Caco-2 (cell line): Measurements from ENCODE around the gene DLG2. TPM values are rescaled to one million over a fixed set of nuclear protein-coding genes. Genes with fewer than 3 reads are reported as not detected.

Experiments used
- BruUV-seq: library from RNA; stranded (reverse); fragments of 400-500 nt; replicated peaks from 2 replicates; lab custom pipeline; 2021; lab: Mats Ljungman, UMichigan
- CTCF ChIA-PET: fragments of 300-600 bp; sonication (Branson Sonifier 250); formaldehyde crosslinking; loops from one replicate; lab custom pipeline; 2022; ENCODE audit warnings: antibody characterized with exemption; lab: Charles Lee
- POLR2A ChIA-PET: fragments of 300-600 bp; sonication (Branson Sonifier 250); formaldehyde crosslinking; loops from one replicate; lab custom pipeline; 2022; ENCODE audit warnings: antibody characterized with exemption; lab: Charles Lee
- DNase-seq, 2 experiments: peaks; one replicate each; pipeline versions ENCODE4 v3.0.0 to v3.0.0-alpha.2; 2020 to 2022
- H3K27me3 ChIP-seq: replicated peaks from 2 replicates; pipeline ENCODE4 v1.6.0; 2011; ENCODE audit warnings: low read length; ENCODE audit not compliant: control insufficient read depth, insufficient read depth
- H3K36me3 ChIP-seq: 2 replicates; pipeline ENCODE4 v1.5.1; 2011; ENCODE audit warnings: low read length; ENCODE audit not compliant: control insufficient read depth, insufficient read depth
- H3K4me1 ChIP-seq: fragments of 250-450 bp; sonication (Bioruptor Pico); 2 replicates; pipeline ENCODE4 v1.5.1; 2020; ENCODE audit warnings: mild to moderate bottlenecking
- H3K4me3 ChIP-seq: 2 replicates; pipeline ENCODE4 v1.5.1; 2011; ENCODE audit warnings: low read depth, mild to moderate bottlenecking, control low read depth, low read length
- H3K9me3 ChIP-seq: fragments of 250-450 bp; sonication (Bioruptor Pico); 2 replicates; pipeline ENCODE4 v1.5.1; 2020; ENCODE audit warnings: mild to moderate bottlenecking, moderate library complexity
- H3K27ac Mint-ChIP-seq: one replicate; pipeline ENCODE4 v1.8.0; 2022; ENCODE audit warnings: mixed read lengths; ENCODE audit not compliant: unreplicated experiment
- H3K27me3 Mint-ChIP-seq: one replicate; pipeline ENCODE4 v1.8.0; 2022; ENCODE audit warnings: mixed read lengths; ENCODE audit not compliant: insufficient read depth, unreplicated experiment
- H3K36me3 Mint-ChIP-seq: one replicate; pipeline ENCODE4 v1.8.0; 2022; ENCODE audit warnings: mild to moderate bottlenecking, mixed read lengths; ENCODE audit not compliant: insufficient read depth, unreplicated experiment
- H3K4me1 Mint-ChIP-seq: one replicate; pipeline ENCODE4 v1.8.0; 2022; ENCODE audit warnings: low read depth, mixed read lengths; ENCODE audit not compliant: unreplicated experiment
- H3K4me3 Mint-ChIP-seq: one replicate; pipeline ENCODE4 v1.8.0; 2022; ENCODE audit warnings: mild to moderate bottlenecking, moderate library complexity, mixed read lengths; ENCODE audit not compliant: unreplicated experiment
- H3K9me3 Mint-ChIP-seq: one replicate; pipeline ENCODE4 v1.8.0; 2022; ENCODE audit warnings: mixed read lengths; ENCODE audit not compliant: unreplicated experiment
- CTCF ChIP-seq, 2 experiments: fragments of 200-600 bp in 1 of 2; IDR thresholded peaks; 1 replicate in 1 of 2; 2 replicates in 1 of 2; pipeline versions ENCODE4 v1.5.1 to v1.8.0; 2011 to 2022; ENCODE audit warnings: antibody characterized with exemption in 1 of 2, control low read depth in 1 of 2, inconsistent platforms in 1 of 2, low read depth in 1 of 2, low read length in 1 of 2, mild to moderate bottlenecking in 1 of 2, moderate library complexity in 1 of 2; ENCODE audit not compliant: insufficient read depth in 1 of 2, severe bottlenecking in 1 of 2, unreplicated experiment in 1 of 2
- intact Hi-C: fragments of 100-400 bp; cut with micrococcal nuclease; formaldehyde crosslinking; loops from one replicate; pipeline ENCODE4 v1.10.0; 2022; ENCODE audit not compliant: unreplicated experiment
- total RNA-seq: library from RNA; stranded (reverse); gene quantifications from 2 replicates; pipeline ENCODE4 v1.2.3, GENCODE V29; 2022

DLG2 gene
- total RNA-seq, 1 experiment from 2014 or later: 21.6 TPM

- Histone ChIP-seq H3K9me3 (no peaks in the 10 kb centered on the region), H3K27me3 (no peaks in the 10 kb centered on the region), H3K36me3 (no peaks in the 10 kb centered on the region), H3K4me1 (no peaks in the 10 kb centered on the region), H3K4me3 (no peak overlapping the region)
- ChIA-PET POLR2A (no interaction called here), CTCF (no interaction called here)
- no peak overlapping the region for H3K27ac Mint-ChIP-seq
- H3K9me3 Mint-ChIP-seq: no peaks in the 10 kb centered on the region
- no peaks in the 10 kb centered on the region for H3K4me1 Mint-ChIP-seq
- BruUV-seq: no TSS peak
- TF ChIP-seq CTCF (IDR thresholded peaks at IDR 0.05; ENCODE audit: insufficient read depth in 1 of 2, low read depth in 1 of 2, low read length in 1 of 2, severe bottlenecking in 1 of 2, unreplicated experiment in 1 of 2): no peak
- no peaks in the 10 kb centered on the region for H3K36me3 Mint-ChIP-seq
- DNase-seq: no peak
- peaks cover 2% of the 10 kb centered on the region for H3K27me3 Mint-ChIP-seq
- intact Hi-C loops: no loop called here
- H3K4me3 Mint-ChIP-seq: no peak overlapping the region
Measured at GRCh38 chr11:84022201-84022600, 1604.9 kb downstream of the DLG2 start.

- no peak for DNase-seq
- Histone ChIP-seq H3K4me3 (no peak overlapping the region), H3K27me3 (no peaks in the 10 kb centered on the region), H3K36me3 (no peaks in the 10 kb centered on the region), H3K9me3 (no peaks in the 10 kb centered on the region), H3K4me1 (no peaks in the 10 kb centered on the region)
- H3K9me3 Mint-ChIP-seq: no peaks in the 10 kb centered on the region
- no TSS peak for BruUV-seq
- intact Hi-C loops: no loop called here
- no peak overlapping the region for H3K27ac Mint-ChIP-seq
- CTCF ChIA-PET: no interaction called here
- H3K4me3 Mint-ChIP-seq: no peak overlapping the region
- H3K36me3 Mint-ChIP-seq: no peaks in the 10 kb centered on the region
- H3K27me3 Mint-ChIP-seq: peaks cover 2% of the 10 kb centered on the region
- TF ChIP-seq CTCF (IDR thresholded peaks at IDR 0.05; ENCODE audit: insufficient read depth in 1 of 2, low read depth in 1 of 2, low read length in 1 of 2, severe bottlenecking in 1 of 2, unreplicated experiment in 1 of 2): no peak
- no peaks in the 10 kb centered on the region for H3K4me1 Mint-ChIP-seq
- POLR2A ChIA-PET: no interaction called here
Measured at GRCh38 chr11:84021291-84021690, 1605.9 kb downstream of the DLG2 start.

GRCh38 chr11:84019571-84020194, 1607.5 kb downstream of the DLG2 start:
- H3K36me3 ChIP-seq: no peaks in the 10 kb centered on the region
- Mint-ChIP-seq H3K36me3 (no peaks in the 10 kb centered on the region), H3K4me3 (no peak overlapping the region), H3K27ac (no peak overlapping the region), H3K4me1 (no peaks in the 10 kb centered on the region), H3K27me3 (peaks cover 2% of the 10 kb centered on the region), H3K9me3 (no peaks in the 10 kb centered on the region)
- no peaks in the 10 kb centered on the region for H3K4me1 ChIP-seq
- H3K9me3 ChIP-seq: no peaks in the 10 kb centered on the region
- H3K27me3 ChIP-seq: no peaks in the 10 kb centered on the region
- H3K4me3 ChIP-seq: no peak overlapping the region
- BruUV-seq: no TSS peak
- CTCF ChIA-PET: no interaction called here
- no peak for TF ChIP-seq CTCF (IDR thresholded peaks at IDR 0.05; ENCODE audit: insufficient read depth in 1 of 2, low read depth in 1 of 2, low read length in 1 of 2, severe bottlenecking in 1 of 2, unreplicated experiment in 1 of 2)
- POLR2A ChIA-PET: no interaction called here
- intact Hi-C loops: no loop called here
- DNase-seq: no peak
